BLaER1 treated with 17β-estradiol and CSF1 and Interleukin-3, amounts not matched to agents 10 nM and 100 nM (cell line): Measurements from ENCODE around the gene MAFB.
"Not testable (repeated sequence)": the region's sequence is repeated elsewhere in the genome, so short reads cannot be mapped to it uniquely, and the experiment has no call there.

Experiments used
- H3K27ac ChIP-seq, 11 experiments: shearing (Covaris generic); formaldehyde crosslinking; 2 replicates each; pipeline ENCODE4 v1.8.1; 2022
- H3K27me3 ChIP-seq, 11 experiments: shearing (Covaris generic); formaldehyde crosslinking; 2 replicates each; pipeline ENCODE4 v1.8.1; 2022
- H3K36me3 ChIP-seq, 11 experiments: shearing (Covaris generic); formaldehyde crosslinking; 2 replicates each; pipeline ENCODE4 v1.8.1; 2022
- H3K4me1 ChIP-seq, 10 experiments: shearing (Covaris generic); formaldehyde crosslinking; 2 replicates each; pipeline ENCODE4 v1.8.1; 2022
- H3K4me2 ChIP-seq, 11 experiments: shearing (Covaris generic); formaldehyde crosslinking; 2 replicates each; pipeline ENCODE4 v1.8.1; 2022
- H3K4me3 ChIP-seq, 10 experiments: shearing (Covaris generic); formaldehyde crosslinking; 2 replicates each; pipeline ENCODE4 v1.8.1; 2022
- H3K9ac ChIP-seq, 11 experiments: shearing (Covaris generic); formaldehyde crosslinking; 2 replicates each; pipeline ENCODE4 v1.8.1; 2022
- H3K9me3 ChIP-seq, 11 experiments: shearing (Covaris generic); formaldehyde crosslinking; replicated peaks in 1 of 11; 2 replicates each; pipeline ENCODE4 v1.8.1; 2022
- H4K20me1 ChIP-seq, 11 experiments: shearing (Covaris generic); formaldehyde crosslinking; 2 replicates each; pipeline ENCODE4 v1.8.1; 2022
- Cebpa-rat ChIP-seq, 11 experiments: shearing (Covaris generic); IDR thresholded peaks; 2 replicates each; pipeline ENCODE4 v1.8.1; 2022

MAFB gene

DNA sequence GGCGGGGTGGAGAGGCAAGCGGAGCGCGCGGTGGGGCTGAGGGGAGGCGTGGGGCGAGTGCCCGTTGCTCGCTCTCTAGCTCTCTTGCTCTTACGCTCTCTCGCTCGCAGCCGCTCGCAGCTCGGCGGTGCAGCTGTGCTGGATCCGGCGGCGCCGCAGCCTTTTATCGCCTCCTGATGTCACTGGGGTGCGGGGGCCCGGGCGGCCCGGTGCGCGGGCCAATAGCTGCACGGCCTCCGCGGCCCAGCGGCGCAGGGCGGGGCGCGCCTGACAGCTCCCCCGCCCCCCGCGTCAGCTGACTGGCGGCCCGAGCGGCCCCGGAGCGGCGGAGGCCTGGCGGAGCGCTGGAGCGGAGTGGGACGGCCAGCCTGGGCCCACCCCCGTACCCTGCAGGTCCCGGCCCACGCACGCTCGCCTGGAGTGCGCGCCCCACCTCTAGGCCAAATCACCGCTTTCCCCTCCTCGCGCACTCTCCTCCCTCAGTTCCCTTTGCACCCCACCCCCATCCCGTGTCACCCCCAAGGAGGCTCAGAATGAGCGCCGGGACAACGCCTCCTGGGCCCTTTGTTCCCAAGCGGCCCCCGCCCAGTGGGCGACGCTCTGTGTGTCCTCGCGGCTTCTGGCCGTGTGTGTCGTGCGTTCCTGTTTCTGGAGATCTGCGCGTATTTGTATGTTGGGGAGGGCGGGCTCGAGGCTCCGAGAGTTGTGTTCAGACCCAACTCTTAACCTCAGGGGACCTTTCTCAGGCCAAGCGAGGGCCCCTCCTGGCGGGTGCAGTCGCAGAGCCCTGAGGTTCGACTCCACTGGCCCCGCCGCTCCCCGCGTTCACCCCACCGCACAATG lies at the start of gene MAFB:
Gene MAFB (minus strand): TSS at position 137 of the 843 bp plus-strand sequence. CDS start 386 bp downstream, outside the sequence.
- Histone ChIP-seq H3K9me3 (peaks cover 0 to 46% (median 0%) of the 10 kb centered on the region in 11 experiments; a peak in 11 of 22 replicates), H3K4me1 (peaks cover 12 to 34% (median 18%) of the 10 kb centered on the region in 10 experiments; a peak in 19 of 20 replicates), H4K20me1 (peaks cover 30 to 59% (median 46%) of the 10 kb centered on the region in 11 experiments), H3K36me3 (peaks cover 0 to 46% (median 0%) of the 10 kb centered on the region in 11 experiments; a peak in 9 of 22 replicates), H3K27me3 (peaks cover 42 to 96% (median 90%) of the 10 kb centered on the region in 11 experiments), H3K4me3 (peak within 1 kb of the TSS; percentile 56 to 97 (median 70)), H3K9ac (peak within 1 kb of the TSS; percentile 77 to 99 (median 85)), H3K4me2 (peak within 1 kb of the TSS; percentile 91 to 99 (median 94)), H3K27ac (peak within 1 kb of the TSS; percentile 57 to 100 (median 85))
- TF ChIP-seq Cebpa-rat (IDR thresholded peaks at IDR 0.05) = no peak

- not testable (repeated sequence) for H4K20me1 ChIP-seq, H3K36me3 ChIP-seq, H3K27me3 ChIP-seq, H3K4me1 ChIP-seq, H3K9ac ChIP-seq, H3K4me3 ChIP-seq, H3K4me2 ChIP-seq, H3K27ac ChIP-seq
- peaks cover 0 to 14% (median 0%) of the 10 kb centered on the region in 11 experiments; a peak in 6 of 22 replicates for H3K9me3 ChIP-seq
These were observed 47.4 kb upstream of the MAFB start for GRCh38 chr20:40736468-40736867.

GRCh38 chr20:40728996-40729395 lies 40.0 kb upstream of the MAFB start:
- Histone ChIP-seq H4K20me1 (no peaks in the 10 kb centered on the region), H3K4me3 (no peak overlapping the region), H3K27ac (no peak overlapping the region), H3K9me3 (peaks cover 0 to 10% (median 0%) of the 10 kb centered on the region in 11 experiments; a peak in 5 of 22 replicates), H3K4me2 (no peak overlapping the region), H3K9ac (no peak overlapping the region), H3K36me3 (no peaks in the 10 kb centered on the region), H3K4me1 (no peaks in the 10 kb centered on the region), H3K27me3 (no peaks in the 10 kb centered on the region)
- no peak for TF ChIP-seq Cebpa-rat (IDR thresholded peaks at IDR 0.05)

DNA sequence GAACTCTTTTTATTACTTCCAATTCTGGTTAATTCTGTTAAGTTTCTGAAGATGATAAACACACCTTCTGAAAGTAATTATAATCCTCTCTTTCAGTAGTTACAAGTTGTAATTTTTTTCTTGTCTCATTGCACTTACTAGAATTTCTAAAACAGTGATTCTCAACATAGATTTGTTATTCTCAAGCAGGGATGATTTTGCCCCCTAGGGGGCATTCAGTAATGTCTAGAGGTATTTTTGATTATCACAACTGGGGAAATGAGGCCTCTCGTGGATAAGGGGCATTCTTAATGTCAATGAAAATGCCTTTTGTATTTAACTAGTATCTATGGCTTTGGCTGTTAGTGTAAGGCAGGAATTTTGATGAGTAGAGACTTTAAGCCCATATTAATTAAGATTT lies 39.4 kb upstream of the MAFB start:
- Histone ChIP-seq H3K4me2 (no peak overlapping the region), H3K9ac (no peak overlapping the region), H3K9me3 (peaks cover 0 to 10% (median 0%) of the 10 kb centered on the region in 11 experiments; a peak in 5 of 22 replicates), H3K4me3 (no peak overlapping the region), H3K36me3 (no peaks in the 10 kb centered on the region), H3K27me3 (no peaks in the 10 kb centered on the region), H3K27ac (no peak overlapping the region), H3K4me1 (no peaks in the 10 kb centered on the region), H4K20me1 (no peaks in the 10 kb centered on the region)
- no peak for TF ChIP-seq Cebpa-rat (IDR thresholded peaks at IDR 0.05)

GRCh38 chr20:40727960-40728359 lies 38.9 kb upstream of the MAFB start:
- H3K4me2 ChIP-seq = no peak overlapping the region
- H3K9me3 ChIP-seq = peaks cover 0 to 10% (median 0%) of the 10 kb centered on the region in 11 experiments; a peak in 5 of 22 replicates
- H3K27ac ChIP-seq = no peak overlapping the region
- H3K27me3 ChIP-seq = no peaks in the 10 kb centered on the region
- H3K4me1 ChIP-seq = no peaks in the 10 kb centered on the region
- H3K9ac ChIP-seq = no peak overlapping the region
- no peak overlapping the region for H3K4me3 ChIP-seq
- H4K20me1 ChIP-seq = no peaks in the 10 kb centered on the region
- no peak for TF ChIP-seq Cebpa-rat (IDR thresholded peaks at IDR 0.05)
- H3K36me3 ChIP-seq = no peaks in the 10 kb centered on the region

DNA sequence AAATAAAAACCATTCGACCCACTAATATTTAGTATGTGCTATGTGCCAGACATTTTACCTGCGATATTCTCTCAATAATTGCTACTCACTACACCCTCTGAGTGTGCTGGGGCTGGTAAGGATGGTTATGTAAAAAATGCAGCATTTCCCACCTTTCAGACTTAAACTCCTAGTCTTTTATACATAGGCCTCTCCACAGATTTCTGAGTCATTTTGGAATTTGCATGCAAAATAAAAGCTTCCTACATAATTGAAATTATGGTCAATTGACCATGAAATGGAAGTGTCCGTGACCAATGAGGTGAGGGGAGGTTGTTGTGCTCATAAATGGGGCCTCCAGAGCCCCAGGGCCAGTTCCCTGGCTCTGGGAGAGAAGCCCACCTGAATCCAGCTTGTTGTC lies 37.7 kb upstream of the MAFB start:
- Histone ChIP-seq H3K27ac (no peak overlapping the region), H3K4me2 (no peak overlapping the region), H3K9ac (no peak overlapping the region), H3K27me3 (no peaks in the 10 kb centered on the region), H3K9me3 (peaks cover 0 to 10% (median 0%) of the 10 kb centered on the region in 11 experiments; a peak in 5 of 22 replicates), H3K4me1 (peaks cover 0 to 8% (median 2%) of the 10 kb centered on the region in 10 experiments; a peak in 10 of 20 replicates), H3K4me3 (no peak overlapping the region), H4K20me1 (no peaks in the 10 kb centered on the region), H3K36me3 (no peaks in the 10 kb centered on the region)
- TF ChIP-seq Cebpa-rat (IDR thresholded peaks at IDR 0.05) = no peak

DNA sequence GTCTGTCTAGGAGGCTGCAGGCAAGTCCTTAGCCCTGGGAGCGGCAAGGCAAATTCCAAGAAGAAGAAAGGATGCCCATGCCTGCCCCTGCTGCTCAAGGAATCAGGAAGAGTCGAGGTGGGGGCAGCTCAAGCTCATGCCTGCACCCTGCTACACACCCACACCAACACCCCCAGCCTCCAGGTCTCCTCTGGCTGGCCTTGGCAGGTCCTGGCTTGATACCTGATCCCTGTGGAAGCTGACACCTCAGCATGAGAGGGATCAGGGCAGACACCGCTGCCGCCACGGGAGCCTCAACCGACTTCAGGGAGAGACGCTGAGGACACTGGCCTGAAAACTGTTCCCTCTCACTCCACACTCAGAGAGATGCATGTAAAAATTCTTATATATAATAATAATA lies 35.5 kb upstream of the MAFB start:
- TF ChIP-seq Cebpa-rat (IDR thresholded peaks at IDR 0.05) = no peak
- H3K27ac ChIP-seq = no peak overlapping the region
- H3K4me3 ChIP-seq = no peak overlapping the region
- H3K9ac ChIP-seq = no peak overlapping the region
- H3K9me3 ChIP-seq = peaks cover 0 to 10% (median 0%) of the 10 kb centered on the region in 11 experiments; a peak in 5 of 22 replicates
- H3K27me3 ChIP-seq = no peaks in the 10 kb centered on the region
- H4K20me1 ChIP-seq = no peaks in the 10 kb centered on the region
- H3K4me2 ChIP-seq = no peak overlapping the region
- H3K36me3 ChIP-seq = no peaks in the 10 kb centered on the region
- peaks cover 20 to 30% (median 24%) of the 10 kb centered on the region in 10 experiments for H3K4me1 ChIP-seq

DNA sequence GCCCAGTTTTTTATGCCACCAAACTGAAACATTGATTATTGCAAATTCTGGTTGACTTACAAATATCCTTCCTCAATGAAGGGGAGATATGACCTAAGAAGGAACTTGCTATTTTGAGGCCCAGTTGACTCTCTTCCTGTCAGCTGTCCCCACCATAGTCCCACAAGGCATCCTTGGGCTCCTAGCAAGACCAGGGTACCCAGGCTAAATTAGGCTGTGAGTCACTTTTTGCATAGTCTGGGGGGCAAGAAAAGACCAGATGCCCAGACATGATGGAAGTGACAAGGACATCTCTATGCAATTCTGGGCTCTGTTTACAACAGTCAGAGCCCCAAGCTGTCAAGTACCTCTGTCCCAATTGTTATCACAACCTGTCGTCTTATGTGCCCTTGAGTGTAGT lies 31.8 kb upstream of the MAFB start:
- peak overlapping the region; percentile 48 to 85 (median 70) for H3K4me2 ChIP-seq
- peak overlapping the region in 10 of 11 experiments; percentile 48 to 84 (median 79); a peak in 20 of 22 replicates for H3K27ac ChIP-seq
- H3K9me3 ChIP-seq = peaks cover 0 to 6% (median 0%) of the 10 kb centered on the region in 11 experiments; a peak in 4 of 22 replicates
- no peaks in the 10 kb centered on the region for H4K20me1 ChIP-seq
- 0 out of 22 replicates have a peak, but pooled peaks of 1 of the 11 experiments have one; percentile 16 for TF ChIP-seq Cebpa-rat (IDR thresholded peaks at IDR 0.05)
- peaks cover 28 to 61% (median 51%) of the 10 kb centered on the region in 10 experiments for H3K4me1 ChIP-seq
- 0 out of 20 replicates have a peak overlapping the region, but pooled peaks of 1 of the 10 experiments have one; percentile 16 for H3K4me3 ChIP-seq
- peak overlapping the region in 6 of 11 experiments; percentile 8 to 55 (median 40); a peak in 10 of 22 replicates for H3K9ac ChIP-seq
- no peaks in the 10 kb centered on the region for H3K27me3 ChIP-seq
- no peaks in the 10 kb centered on the region for H3K36me3 ChIP-seq

DNA sequence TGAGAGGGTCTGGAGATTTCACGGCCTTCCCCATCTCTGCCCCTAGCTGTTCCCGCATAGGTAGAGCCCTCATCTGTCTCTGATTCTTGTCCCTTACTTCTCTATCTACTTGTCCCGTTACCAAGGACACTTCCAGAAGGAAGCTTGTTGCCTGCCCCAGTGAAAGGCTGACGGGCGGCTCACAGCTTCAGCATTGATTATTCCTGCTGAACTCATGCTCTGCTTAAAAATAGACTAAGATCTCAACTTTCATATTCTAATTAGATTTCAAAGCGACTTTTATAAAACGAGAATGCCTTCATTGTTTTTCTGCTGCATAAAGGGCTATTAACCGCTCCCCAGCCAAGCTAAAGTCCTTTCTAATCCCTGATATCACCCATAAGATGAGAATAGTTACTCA lies 31.1 kb upstream of the MAFB start:
- Histone ChIP-seq H3K36me3 (no peaks in the 10 kb centered on the region), H3K9ac (peak overlapping the region in 8 of 11 experiments; percentile 34 to 58 (median 44); a peak in 11 of 22 replicates), H4K20me1 (no peaks in the 10 kb centered on the region), H3K4me2 (peak overlapping the region; percentile 48 to 85 (median 70)), H3K9me3 (peaks cover 0 to 6% (median 0%) of the 10 kb centered on the region in 11 experiments; a peak in 4 of 22 replicates), H3K27ac (peak overlapping the region; percentile 15 to 84 (median 79); a peak in 21 of 22 replicates), H3K4me1 (peaks cover 28 to 67% (median 53%) of the 10 kb centered on the region in 10 experiments), H3K27me3 (no peaks in the 10 kb centered on the region), H3K4me3 (no peak overlapping the region)
- TF ChIP-seq Cebpa-rat (IDR thresholded peaks at IDR 0.05) = no peak
